Measurements from ENCODE around the gene YBX2. TPM values are rescaled to one million over a fixed set of nuclear protein-coding genes. Genes with fewer than 3 reads are reported as not detected.

YBX2 gene
- total RNA-seq, 1 experiment from 2014 or later: 0.24 TPM

GRCh38 chr17:7262192-7262934, 32.1 kb downstream of the YBX2 start, which contains the start of gene CLDN7:
CLDN7 (minus strand) TSS chr17:7262478; CDS start chr17:7262043, 435 bp downstream.
- H3K27me3 Mint-ChIP-seq (ENCODE audit: unreplicated experiment): no peaks in the 10 kb centered on the region
- CTCF ChIA-PET: interaction anchor here (1.0 to 1.1 kb wide), 2 partner anchors 20 to 42 kb away, joined by 4 to 5 read pairs; partner anchors contain the start of gene GABARAP
- intact Hi-C loops (cut with micrococcal nuclease; ENCODE audit: unreplicated experiment): no loop called here

GRCh38 chr17:7261379-7262191, 32.9 kb downstream of the YBX2 start:
- TSS peak; percentile 44 for BruUV-seq (replicated peaks)
- peak; percentile 24 for DNase-seq
- no peak for TF ChIP-seq CTCF (IDR thresholded peaks at IDR 0.05; ENCODE audit: unreplicated experiment)
- no peaks in the 10 kb centered on the region for H3K9me3 Mint-ChIP-seq (ENCODE audit: low read depth, unreplicated experiment)
- no peaks in the 10 kb centered on the region for H3K27me3 Mint-ChIP-seq (ENCODE audit: unreplicated experiment)
- CTCF ChIA-PET: interaction anchor here (1.1 kb wide), 1 partner anchor 41 kb away, joined by 4 read pairs; no protein-coding TSS in a partner anchor
- H3K36me3 Mint-ChIP-seq (ENCODE audit: insufficient read depth, unreplicated experiment): peaks cover 76% of the 10 kb centered on the region
- peaks cover 16% of the 10 kb centered on the region for H3K4me1 Mint-ChIP-seq (ENCODE audit: low read depth, unreplicated experiment)
- peak overlapping the region; percentile 94 for H3K27ac Mint-ChIP-seq (ENCODE audit: unreplicated experiment)
- H3K4me3 Mint-ChIP-seq (ENCODE audit: low read depth, unreplicated experiment): peak overlapping the region; percentile 90
- intact Hi-C loops (cut with micrococcal nuclease; ENCODE audit: unreplicated experiment): no loop called here

More at GRCh38 chr17:7262192-7262934, 32.1 kb downstream of the YBX2 start, which contains the start of gene CLDN7:
- H3K9me3 Mint-ChIP-seq (ENCODE audit: low read depth, unreplicated experiment): no peaks in the 10 kb centered on the region
- TF ChIP-seq CTCF (IDR thresholded peaks at IDR 0.05; ENCODE audit: unreplicated experiment): no peak
- BruUV-seq (replicated peaks): no TSS peak
- peaks cover 68% of the 10 kb centered on the region for H3K36me3 Mint-ChIP-seq (ENCODE audit: insufficient read depth, unreplicated experiment)
- H3K27ac Mint-ChIP-seq (ENCODE audit: unreplicated experiment): peak within 1 kb of the TSS; percentile 94
- H3K4me1 Mint-ChIP-seq (ENCODE audit: low read depth, unreplicated experiment): peaks cover 20% of the 10 kb centered on the region
- DNase-seq: peak; percentile 94
- H3K4me3 Mint-ChIP-seq (ENCODE audit: low read depth, unreplicated experiment): peak within 1 kb of the TSS; percentile 90

GRCh38 chr17:7260651-7261378, 33.6 kb downstream of the YBX2 start:
- Mint-ChIP-seq H3K27ac (ENCODE audit: unreplicated experiment) (peak overlapping the region; percentile 90), H3K36me3 (ENCODE audit: insufficient read depth, unreplicated experiment) (peaks cover 83% of the 10 kb centered on the region), H3K4me3 (ENCODE audit: low read depth, unreplicated experiment) (peak overlapping the region; percentile 90), H3K27me3 (ENCODE audit: unreplicated experiment) (no peaks in the 10 kb centered on the region), H3K9me3 (ENCODE audit: low read depth, unreplicated experiment) (no peaks in the 10 kb centered on the region), H3K4me1 (ENCODE audit: low read depth, unreplicated experiment) (peaks cover 13% of the 10 kb centered on the region)
- no peak for TF ChIP-seq CTCF (IDR thresholded peaks at IDR 0.05; ENCODE audit: unreplicated experiment)
- no TSS peak for BruUV-seq (replicated peaks)
- CTCF ChIA-PET: interaction anchor here (1.1 kb wide), 1 partner anchor 40 kb away, joined by 4 read pairs; no protein-coding TSS in a partner anchor
- DNase-seq: peak; percentile 82
- intact Hi-C loops (cut with micrococcal nuclease; ENCODE audit: unreplicated experiment): no loop called here

- CTCF ChIA-PET: no interaction called here
- intact Hi-C loops (cut with micrococcal nuclease; ENCODE audit: unreplicated experiment): no loop called here
- Mint-ChIP-seq H3K36me3 (ENCODE audit: insufficient read depth, unreplicated experiment) (peaks cover 90% of the 10 kb centered on the region), H3K4me1 (ENCODE audit: low read depth, unreplicated experiment) (peaks cover 13% of the 10 kb centered on the region), H3K4me3 (ENCODE audit: low read depth, unreplicated experiment) (peak overlapping the region; percentile 90), H3K27me3 (ENCODE audit: unreplicated experiment) (no peaks in the 10 kb centered on the region), H3K27ac (ENCODE audit: unreplicated experiment) (peak overlapping the region; percentile 90), H3K9me3 (ENCODE audit: low read depth, unreplicated experiment) (no peaks in the 10 kb centered on the region)
- no peak for DNase-seq
- no peak for TF ChIP-seq CTCF (IDR thresholded peaks at IDR 0.05; ENCODE audit: unreplicated experiment)
- BruUV-seq (replicated peaks): no TSS peak
Observed at GRCh38 chr17:7260151-7260550, 34.3 kb downstream of the YBX2 start.

Measured in Calu3 (cell line).